GM19351 (cell line): ENCODE data around the gene TMIE.
A peak's percentile ranks its signal among the peaks of the same experiment; 100 is the strongest.
"Not testable (repeated sequence)": the region's sequence is repeated elsewhere in the genome, so short reads cannot be mapped to it uniquely, and the experiment has no call there.

ENCODE experiments used
- ATAC-seq: cut with Tn5 transposase; IDR thresholded peaks from one replicate; pipeline ENCODE4 v1.9.1; 2021; ENCODE audit warnings: mild to moderate bottlenecking, moderate library complexity; ENCODE audit not compliant: unreplicated experiment

TMIE gene

DNA sequence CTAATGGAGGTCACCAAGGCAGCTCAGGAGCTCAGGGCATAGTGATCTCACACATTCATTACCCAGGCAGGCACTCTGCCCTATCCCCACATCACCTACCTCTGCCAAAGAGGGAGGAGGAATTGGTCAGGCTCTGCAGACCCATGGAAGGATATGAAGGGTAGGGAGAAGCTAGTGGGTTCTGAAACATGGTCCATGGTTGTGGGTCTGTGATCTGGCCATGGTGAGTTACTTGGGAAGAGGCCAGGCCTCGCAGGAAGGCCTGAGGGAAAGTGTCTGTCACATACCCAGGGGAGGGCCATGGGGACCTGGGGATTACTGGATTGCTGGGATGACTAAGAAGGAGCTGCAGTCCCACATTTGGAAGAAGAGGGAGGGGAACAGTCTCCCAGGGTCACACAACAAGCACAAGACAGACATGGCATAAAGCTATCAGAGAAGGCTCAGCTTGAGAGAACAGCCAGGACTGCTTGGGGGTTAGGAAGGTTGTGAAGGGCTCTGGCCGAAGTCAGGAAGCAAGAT lies 17.9 kb downstream of the TMIE start:
- ATAC-seq, result no peak

DNA sequence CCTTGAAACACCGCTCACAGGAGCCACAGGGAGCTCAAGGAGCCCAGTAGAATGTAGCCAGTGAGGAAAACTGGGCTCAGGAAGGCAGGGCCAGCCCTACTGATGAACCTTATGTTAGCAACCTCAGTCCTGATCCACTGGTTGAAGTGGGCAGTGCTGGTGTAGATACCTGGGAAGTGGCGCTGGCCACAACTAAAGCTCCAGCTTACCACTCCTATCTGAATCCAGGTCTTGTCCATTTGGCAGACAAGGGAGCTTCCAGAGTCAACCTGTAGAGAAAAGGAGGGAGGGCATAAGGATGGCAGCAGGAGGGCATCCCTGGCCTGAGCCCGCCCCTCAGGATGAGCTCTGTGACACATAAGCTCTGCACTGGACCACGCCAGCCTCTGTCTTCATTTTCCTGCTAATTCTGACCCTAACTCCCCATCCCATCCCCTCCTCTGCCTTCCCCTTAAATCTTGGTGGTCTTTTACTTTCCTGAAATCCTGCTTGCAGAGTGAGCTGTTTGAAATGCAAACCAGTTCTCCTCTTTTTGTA lies 18.6 kb downstream of the TMIE start:
- ATAC-seq, result no peak

DNA sequence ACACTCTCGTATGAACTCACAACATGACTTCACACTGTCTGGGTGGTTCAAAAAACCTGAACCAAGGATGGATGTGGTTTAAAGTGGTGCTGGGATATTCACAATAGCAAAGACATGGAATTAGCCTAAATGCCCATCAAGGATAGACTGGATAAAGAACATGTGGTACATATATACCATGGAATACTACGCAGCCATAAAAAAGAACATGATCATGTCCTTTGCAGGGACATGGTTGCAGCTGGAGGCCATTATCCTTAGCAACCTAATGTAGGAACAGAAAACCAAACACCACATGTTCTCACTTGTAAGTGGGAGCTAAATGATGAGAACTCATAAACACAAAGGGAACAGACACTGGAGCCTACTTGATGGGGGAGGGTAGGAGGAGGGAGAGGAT lies 19.8 kb downstream of the TMIE start:
- no peak for ATAC-seq

DNA sequence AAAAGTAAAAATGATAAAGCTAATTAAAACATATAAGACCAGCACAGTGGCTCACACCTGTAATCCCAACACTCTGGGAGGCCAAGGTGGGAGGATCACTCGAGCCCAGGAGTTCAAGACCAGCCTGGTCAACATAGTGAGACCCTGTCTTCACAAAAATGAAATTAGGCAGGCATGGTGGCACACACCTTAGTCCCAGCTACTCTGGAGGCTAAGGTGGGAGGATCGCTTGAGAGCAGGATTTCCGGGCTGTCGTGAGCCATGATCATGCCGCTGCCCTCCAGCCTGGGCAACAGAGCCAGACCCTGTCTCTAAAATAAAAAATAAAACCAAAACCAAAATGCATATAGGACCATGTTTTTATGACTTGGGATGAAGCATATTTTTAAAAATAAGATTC lies 21.3 kb downstream of the TMIE start:
- ATAC-seq, result no peak

DNA sequence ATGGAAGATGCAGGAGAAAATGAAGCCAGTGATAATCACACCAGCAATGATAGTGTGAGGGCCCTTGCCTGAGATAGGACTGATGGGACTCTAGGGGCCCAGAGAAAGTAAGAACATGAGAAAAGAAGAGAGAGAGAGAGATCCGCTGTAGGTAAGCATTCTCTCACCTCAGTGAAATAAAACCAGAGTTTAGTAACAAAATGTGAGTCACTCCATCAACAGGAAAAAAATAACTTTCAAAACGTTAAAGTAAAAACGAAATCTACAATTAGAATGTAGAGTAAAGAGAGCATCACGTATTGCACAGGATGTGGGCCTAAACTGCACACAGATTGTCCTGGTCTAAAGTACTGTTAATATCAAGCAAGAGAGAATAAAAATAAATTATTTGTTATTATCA lies 23.2 kb downstream of the TMIE start:
- no peak for ATAC-seq

DNA sequence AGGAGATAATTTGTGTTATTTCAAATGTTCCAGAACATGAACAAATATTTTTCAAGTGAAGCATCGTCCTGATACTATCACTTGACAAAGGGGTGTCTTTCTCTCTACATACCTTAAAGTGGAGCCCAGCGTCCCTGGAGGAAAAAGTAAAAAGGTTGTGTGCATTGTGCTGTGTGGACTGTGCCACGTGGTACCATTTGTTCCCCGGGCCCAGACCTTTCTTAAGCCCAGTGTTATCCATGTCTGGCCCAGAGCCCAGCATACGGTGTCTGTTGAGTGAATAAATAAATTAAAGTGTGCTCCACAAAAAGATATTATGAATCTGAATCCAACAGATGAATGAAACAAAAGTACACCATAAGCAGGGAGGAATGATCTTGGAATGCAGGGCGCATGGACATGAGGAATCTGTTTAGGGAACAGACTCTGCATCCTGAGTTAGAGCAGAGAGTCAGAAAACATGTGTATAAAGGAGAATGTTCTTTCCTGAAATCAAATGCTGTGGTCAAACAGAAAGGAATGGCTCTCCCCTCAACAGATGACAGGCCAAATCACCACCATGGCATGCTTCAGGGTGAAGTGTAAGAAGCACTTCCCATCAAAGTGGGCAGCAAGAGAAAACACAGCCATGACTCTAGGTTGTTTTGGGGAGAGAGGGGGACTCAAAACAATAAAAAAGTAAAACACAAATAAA lies 24.6 kb downstream of the TMIE start:
- ATAC-seq, result no peak

DNA sequence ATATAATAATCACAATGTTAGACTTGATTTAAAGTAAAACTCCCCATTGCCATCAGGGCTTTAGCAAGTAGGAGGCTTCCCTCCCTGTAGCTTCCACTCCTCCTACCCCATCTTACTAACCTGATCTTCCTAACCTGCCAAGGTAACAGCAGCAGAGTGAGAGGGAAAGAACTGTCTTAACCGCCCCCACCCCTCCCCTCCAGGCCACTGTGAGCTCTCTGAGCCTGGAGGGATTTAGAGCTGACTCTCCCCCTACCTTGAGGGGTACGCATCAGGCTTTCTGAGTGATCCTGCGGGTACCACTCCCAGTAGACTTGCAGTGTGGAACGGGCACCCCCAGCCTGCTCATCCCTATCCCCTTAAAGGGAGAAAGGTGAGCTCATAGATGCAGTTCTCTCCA lies 27.8 kb downstream of the TMIE start:
- no peak for ATAC-seq

DNA sequence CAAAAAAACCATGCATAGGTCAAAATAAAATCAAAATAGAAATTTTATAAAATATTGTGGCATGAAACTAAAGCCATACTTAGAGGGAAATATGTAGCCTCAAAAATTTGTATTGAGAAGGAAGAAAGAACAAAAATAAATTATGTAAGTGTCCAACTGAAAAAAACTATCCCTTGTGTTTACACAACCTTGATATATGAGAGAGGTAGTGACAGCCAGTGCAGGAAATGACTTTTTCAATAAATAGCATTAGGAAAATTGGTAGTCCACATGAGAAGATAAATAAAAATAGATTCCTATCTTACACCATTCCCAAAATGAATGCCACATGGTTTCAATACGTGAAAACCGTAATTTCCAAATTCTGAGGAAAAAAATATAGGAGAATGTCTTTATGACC lies 29.6 kb downstream of the TMIE start:
- no peak for ATAC-seq

DNA sequence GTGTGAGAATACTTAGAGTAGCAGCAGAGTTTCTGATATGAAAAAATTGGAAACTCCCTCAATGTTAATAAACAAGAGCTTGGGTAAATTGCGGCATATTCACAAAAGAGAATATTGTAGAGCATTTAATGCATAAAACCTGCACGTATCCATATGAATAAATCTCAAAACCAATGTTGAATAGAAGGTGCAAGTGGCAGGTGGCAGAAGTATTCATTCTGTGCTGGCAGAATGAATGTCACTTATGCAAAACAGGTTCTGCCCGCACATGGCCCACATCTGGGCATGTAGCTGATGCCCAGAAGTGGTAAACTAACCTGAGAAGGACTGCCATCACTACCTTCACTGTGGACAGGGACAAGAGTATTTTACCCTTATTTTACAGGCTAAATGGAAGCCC lies 30.6 kb downstream of the TMIE start:
- no peak for ATAC-seq

DNA sequence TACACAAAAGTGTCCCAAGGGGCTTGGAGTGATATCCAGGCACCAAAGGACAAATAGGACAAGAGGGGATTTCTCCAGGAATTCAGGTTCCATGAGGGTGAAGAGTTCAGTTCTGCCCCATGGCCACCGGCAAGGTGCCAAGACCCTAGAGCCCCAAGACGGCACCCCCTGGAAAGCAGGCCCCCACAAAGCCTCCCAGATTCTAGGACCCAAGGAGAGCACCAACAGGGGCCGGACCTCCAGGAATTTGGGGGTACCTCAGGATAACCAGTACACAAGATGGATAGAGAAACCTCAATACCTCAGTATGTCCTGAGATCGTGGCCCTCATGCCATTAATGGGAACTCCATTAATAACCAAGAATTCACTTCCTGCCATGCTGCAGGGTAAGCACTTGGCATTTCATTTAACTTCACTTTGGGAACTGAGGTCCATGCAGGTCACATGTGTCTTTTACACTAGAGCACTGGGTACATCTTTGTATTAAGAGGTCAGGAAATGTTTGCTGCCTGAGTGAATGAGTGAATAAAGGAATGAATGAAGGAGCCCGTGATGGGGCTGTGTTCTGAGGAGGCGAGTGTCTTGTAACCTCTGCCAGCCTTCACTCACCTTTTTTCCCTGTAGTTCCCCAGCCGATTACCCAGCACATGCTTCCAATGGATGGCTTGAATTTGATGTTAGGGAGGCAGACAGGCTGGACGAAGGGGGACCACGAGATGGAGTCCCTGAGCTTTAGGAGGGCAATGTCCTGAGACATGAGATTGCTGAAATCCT lies 32.0 kb downstream of the TMIE start:
- no peak for ATAC-seq

DNA sequence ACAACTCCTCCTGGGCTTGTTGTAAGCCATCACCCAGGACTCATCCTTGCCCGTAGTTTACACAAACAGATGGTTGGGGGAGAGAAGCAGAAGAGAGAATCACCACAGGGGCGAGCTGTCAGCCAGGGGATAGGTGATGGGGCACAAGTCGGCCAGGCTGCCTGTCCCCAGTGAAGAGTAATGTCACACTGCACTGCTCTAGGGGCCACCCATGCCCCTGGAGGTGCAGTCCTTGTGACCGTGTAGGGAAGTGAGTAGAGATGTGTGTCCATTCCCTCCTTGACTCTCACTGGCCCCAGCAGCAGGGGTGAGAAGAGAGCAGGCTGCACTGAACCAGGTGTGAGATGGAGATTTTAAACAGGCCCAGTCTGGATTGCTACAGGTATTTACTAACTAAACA lies 33.6 kb downstream of the TMIE start:
- ATAC-seq, result no peak

DNA sequence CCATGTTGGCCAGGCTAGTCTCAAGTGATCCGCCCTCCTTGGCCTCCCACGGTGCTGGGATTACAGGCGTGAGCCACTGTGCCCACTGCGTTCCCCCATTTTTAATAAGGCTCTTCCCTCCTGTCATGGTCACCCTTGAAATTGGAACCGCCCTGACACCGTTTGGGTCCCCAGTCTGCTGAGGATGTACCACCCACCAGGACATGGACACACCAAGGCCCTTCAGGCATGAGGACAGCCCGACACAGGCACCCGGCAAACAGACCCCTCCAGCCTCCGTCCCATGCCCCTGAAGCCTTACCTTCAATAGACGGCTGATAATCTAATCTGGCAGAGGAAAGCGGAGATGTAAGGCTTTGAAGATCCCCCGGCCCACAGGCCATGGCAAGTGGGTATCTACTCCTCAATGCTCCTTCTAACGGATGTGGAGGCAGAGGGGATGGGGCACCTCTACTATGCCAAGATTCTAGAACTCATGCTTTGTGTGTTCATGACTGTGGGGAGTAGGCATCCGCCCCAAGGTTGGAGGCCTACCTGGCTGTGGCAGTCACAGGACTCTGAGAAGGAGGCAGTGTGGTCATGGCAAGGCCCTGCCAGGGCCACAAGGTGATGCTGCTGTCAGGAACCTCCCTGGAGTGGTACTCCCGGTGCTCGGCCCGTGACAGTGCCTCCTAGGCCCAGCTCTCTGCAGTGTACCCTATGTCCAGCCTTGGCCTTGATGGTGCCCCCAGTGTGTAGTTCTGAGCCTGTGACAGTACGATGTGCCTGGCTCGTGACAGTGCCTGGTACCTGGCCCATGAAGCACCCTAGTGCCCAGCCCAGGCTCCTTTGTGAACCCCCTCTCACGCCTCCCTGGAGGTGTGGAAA lies 35.0 kb downstream of the TMIE start:
- ATAC-seq, result no peak

DNA sequence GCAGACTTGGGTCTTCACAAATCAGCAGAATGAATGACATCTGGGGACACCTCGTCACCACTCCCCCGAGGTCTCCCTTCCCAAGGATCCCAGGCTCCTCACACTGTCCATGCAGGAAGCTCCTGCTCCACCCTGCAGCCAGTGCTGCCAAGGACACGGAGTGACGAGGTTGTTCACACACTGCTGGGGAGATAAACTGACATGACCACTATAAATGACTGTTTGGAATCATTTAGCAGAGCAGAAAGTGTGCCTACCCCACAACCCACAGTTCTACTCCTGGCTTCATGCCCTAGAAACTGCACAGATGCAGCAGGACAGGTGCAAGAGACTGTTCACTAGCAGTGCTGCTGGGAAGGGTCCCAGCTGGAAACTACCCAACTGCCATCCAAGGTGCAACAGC lies 36.1 kb downstream of the TMIE start:
- ATAC-seq, result no peak

DNA sequence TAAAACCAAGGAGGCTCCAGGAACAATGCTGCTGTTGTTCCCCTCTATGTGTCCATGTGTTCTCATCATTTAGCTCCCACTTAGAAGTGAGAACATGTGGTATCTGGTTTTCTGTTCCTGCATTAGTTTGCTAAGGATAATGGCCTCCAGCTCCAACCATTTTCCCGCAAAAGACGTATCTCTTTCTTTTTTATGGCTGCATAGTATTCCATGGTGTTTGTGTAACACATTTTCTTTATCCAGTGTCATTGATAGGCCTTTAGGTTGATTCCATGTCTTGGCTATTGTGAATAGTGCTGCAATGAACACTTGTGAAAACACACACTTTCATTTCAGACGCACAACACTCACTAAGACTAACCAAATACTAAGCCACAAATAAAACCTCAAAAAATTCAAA lies 38.4 kb downstream of the TMIE start:
- ATAC-seq, result not testable (repeated sequence)

DNA sequence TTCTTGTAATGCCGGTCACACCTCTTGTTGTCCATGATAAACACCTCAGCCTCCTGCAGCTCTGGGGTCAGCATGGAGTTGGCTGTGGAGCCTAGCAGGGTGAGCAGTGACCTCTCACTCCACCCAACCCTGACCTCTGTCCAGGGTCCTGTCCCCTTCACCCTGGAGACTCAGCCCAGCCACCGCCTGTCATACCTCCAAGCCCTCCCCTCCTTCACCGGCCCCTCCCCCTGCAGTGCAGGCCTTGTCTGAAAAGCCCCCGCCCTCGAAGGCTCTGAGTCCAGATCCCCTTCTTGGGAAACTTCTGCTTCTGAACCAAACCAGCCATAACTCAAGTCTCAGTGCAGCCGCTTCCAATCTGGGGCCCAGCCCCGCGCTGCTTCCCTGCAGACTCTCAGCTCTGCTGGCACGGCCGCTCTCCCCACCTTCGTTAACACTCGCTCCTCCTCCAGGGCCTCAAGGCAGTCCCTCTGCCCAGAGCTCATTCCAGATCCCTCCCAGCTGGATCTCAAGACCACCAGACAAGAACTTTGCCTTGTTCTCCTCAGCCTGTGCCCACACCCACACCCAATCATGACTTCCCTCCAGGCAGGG lies 41.9 kb downstream of the TMIE start:
- ATAC-seq, result no peak

DNA sequence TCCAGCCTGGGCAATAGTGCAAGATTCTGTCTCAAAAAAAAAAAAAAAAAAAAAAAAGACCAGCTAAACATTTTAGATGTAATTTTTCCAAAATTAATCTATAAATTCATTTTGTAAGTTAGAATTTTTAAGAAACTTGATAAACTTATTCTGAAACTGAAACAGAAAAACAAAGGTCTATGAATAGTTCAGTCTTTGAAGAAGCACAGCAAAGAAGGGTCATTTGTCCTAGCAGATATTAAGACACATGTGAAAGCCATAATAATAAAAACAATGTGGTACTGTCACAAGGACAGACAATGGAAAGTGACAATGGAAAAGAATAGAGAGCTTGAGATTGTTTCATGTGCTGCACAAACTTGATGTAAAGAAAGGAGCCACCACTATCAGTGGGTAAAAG lies 45.5 kb downstream of the TMIE start:
- no peak for ATAC-seq

DNA sequence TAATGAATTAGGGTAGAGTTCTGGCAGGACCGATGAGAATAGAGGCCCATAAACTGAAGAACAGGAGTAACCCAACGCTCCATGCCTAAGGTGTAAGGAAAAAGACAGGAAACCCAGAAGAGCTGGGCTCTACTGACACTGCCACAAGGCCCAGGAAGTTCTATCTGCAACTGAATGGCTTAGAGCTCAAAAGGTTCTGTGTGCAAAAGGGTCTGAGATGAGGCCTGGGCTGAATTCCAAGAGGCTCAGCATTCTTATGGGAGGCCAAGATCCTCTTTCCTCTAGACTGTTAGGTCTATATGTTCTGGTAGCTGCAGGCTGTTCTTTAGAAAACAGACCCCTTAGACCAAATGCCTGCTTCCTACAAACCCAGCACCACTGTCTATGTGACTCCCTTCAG lies 47.0 kb downstream of the TMIE start:
- ATAC-seq, result no peak

DNA sequence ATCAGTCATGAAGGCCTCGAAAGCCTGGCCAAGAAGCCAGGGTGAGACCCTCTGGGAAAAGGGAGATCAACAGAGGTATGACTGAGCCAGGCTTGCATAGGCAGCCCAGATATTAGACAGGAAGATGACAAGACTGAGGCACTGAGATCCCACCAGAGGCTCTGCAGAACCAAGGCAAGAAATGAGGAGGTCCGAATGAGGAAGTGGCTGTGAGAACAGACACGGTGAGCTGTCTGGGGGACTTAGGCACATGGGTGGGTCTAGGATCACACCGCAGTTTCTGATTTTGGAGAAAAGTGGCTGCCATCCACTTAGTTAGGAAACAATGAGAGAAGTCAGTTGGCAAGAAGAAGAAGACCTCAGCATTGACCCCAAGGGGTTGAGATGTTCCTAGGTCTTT lies 47.9 kb downstream of the TMIE start:
- no peak for ATAC-seq

DNA sequence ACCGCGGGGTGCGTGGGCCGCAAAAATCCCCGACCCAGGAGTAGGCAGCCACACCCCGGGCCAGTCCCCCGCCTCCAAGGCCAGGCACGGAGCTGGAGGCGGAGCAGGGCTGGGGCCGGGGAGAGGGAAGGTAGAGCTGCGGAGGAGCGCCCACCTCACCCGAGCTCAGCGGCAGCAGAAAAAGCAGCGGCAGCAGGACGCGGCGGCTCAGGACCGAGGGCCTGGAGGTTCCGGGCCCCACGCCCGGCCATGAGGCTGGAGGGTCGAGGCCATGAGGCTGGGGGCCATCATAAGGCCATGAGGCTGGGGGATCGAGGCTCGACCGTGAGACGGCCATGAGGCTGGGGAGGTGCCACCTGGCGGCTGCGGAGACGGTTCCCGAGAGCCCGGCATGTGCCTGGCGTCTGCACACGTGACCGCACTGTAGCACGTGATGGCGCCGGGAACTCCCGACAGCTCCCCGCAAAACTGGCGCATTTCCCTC lies 49.4 kb downstream of the TMIE start:
- ATAC-seq, result no peak

DNA sequence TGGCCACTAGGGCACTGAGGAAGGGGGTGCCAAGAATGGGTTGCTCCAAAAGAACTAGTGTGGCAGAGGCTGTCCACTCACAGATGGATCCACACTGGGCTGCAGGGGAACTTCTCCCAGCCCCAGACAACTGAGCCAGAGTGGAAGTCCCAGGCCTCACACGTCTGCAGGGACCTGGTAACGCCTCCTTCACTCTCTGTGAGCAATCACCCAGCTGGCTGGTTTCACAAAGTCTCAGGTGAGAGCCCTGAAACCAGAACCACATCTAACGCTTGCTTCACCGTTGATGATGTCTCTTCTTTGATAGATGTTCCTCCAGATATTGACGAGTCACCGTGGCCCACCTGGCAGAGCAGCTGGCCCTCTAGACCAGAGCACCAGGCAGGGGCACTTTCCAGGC lies 51.9 kb downstream of the TMIE start:
- peak; percentile 51 for ATAC-seq

DNA sequence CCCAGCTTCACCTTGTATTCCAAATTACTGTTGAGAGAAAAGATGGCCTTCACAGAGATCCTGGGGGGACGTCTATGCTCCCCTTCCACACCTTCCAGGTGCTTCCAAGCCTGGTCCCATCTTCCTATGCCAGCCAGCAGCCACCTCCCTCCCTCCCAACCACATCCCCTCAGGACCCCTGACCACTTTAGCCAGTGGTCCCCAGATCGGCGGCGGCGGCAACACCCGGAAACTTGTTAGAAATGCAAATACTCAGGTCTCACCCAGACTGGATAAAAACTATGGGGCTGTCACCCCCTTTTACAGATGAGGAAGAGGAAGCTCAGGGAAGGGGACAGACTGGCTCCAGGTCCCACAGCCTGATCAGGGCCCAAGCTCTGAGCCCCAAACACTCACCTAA lies 54.5 kb downstream of the TMIE start:
- no peak for ATAC-seq
